NCI-H1694 treated with DMSO at 0.1 percent for 48 hours (cell line): ENCODE measurements around the gene KLF7.

Experiments
- DNase-seq: peaks from one replicate; lab custom pipeline; 2025; lab: John Stamatoyannopoulos, UW

Gene KLF7

GRCh38 chr2:207166349-207167098, 776 bp upstream of the KLF7 start:
- DNase-seq, result peak; percentile 70

GRCh38 chr2:207166039-207166348, 246 bp upstream of the KLF7 start:
- peak; percentile 98 for DNase-seq

GRCh38 chr2:207164006-207164831, 1.5 kb downstream of the KLF7 start:
- DNase-seq, result peak; percentile 47

GRCh38 chr2:207163756-207164005, 2.1 kb downstream of the KLF7 start:
- DNase-seq, result no peak

GRCh38 chr2:207163053-207163755, 2.5 kb downstream of the KLF7 start:
- no peak for DNase-seq

GRCh38 chr2:207162316-207162715, 3.4 kb downstream of the KLF7 start:
- no peak for DNase-seq

GRCh38 chr2:207161247-207162123, 4.3 kb downstream of the KLF7 start:
- DNase-seq, result peak; percentile 28

GRCh38 chr2:207160115-207160514, 5.6 kb downstream of the KLF7 start:
- DNase-seq, result no peak

- DNase-seq, result no peak
These were observed 6.7 kb downstream of the KLF7 start for GRCh38 chr2:207159002-207159401.

- no peak for DNase-seq
These were observed 8.0 kb downstream of the KLF7 start for GRCh38 chr2:207157731-207158130.

- no peak for DNase-seq
These were observed 8.6 kb downstream of the KLF7 start for GRCh38 chr2:207157162-207157481.

GRCh38 chr2:207156451-207157161, 9.1 kb downstream of the KLF7 start:
- DNase-seq, result no peak

GRCh38 chr2:207155516-207156444, 10.0 kb downstream of the KLF7 start:
- no peak for DNase-seq

- DNase-seq, result no peak
These were observed 10.9 kb downstream of the KLF7 start for GRCh38 chr2:207154556-207155510.

GRCh38 chr2:207153266-207153975, 12.3 kb downstream of the KLF7 start:
- no peak for DNase-seq

GRCh38 chr2:207151048-207151447, 14.7 kb downstream of the KLF7 start:
- DNase-seq, result no peak

- no peak for DNase-seq
These were observed 15.5 kb downstream of the KLF7 start for GRCh38 chr2:207150284-207150683.
